Transverse colon (tissue), 4 donors: ENCODE data around the gene GRXCR2. TPM values are rescaled to one million over a fixed set of nuclear protein-coding genes. Genes with fewer than 3 reads are reported as not detected.

Experiments used
- DNase-seq: peaks from one replicate; pipeline ENCODE4 v3.0.0-alpha.2; 2019
- H3K27ac ChIP-seq, 4 donors: fragments of 200-600 bp; sonication (generic); 2 replicates each; pipeline ENCODE4 v1.5.1; 2016 to 2018; ENCODE audit warnings: inconsistent platforms in 4 of 4
- H3K27me3 ChIP-seq: fragments of 200-600 bp; sonication (generic); 2 replicates; pipeline ENCODE4 v1.5.1; 2017; ENCODE audit warnings: inconsistent platforms
- H3K36me3 ChIP-seq, 4 donors: fragments of 200-600 bp; sonication (generic); 2 replicates each; pipeline ENCODE4 v1.5.1; 2017 to 2019; ENCODE audit warnings: inconsistent platforms in 4 of 4
- H3K4me1 ChIP-seq, 4 donors: fragments of 200-600 bp; sonication (generic); 2 replicates each; pipeline ENCODE4 v1.5.1; 2017 to 2020; ENCODE audit warnings: inconsistent platforms in 4 of 4
- H3K4me3 ChIP-seq, 4 donors: fragments of 200-600 bp; sonication (generic); 1 replicate in 1 of 4; 2 replicates in 3 of 4; pipeline versions ENCODE4 v1.5.1 to v1.6.1; 2017 to 2019; ENCODE audit warnings: inconsistent platforms in 4 of 4
- H3K9me3 ChIP-seq, 2 donors: fragments of 200-600 bp; sonication (generic); 2 replicates each; pipeline ENCODE4 v1.5.1; 2017 to 2019; ENCODE audit warnings: inconsistent platforms in 2 of 2
- EP300 ChIP-seq: sonication (generic); formaldehyde crosslinking; IDR thresholded peaks from one replicate; pipeline ENCODE4 v1.6.1; 2017; ENCODE audit warnings: antibody characterized with exemption, low read depth
- POLR2A ChIP-seq: fragments of 450-650 bp; IDR thresholded peaks from one replicate; pipeline ENCODE4 v1.6.1; 2016; ENCODE audit warnings: antibody characterized with exemption, mild to moderate bottlenecking, moderate library complexity
- POLR2AphosphoS5 ChIP-seq, 3 donors: sonication (generic); formaldehyde crosslinking; IDR thresholded peaks; one replicate each; pipeline ENCODE4 v1.6.1; 2016; ENCODE audit warnings: antibody characterized with exemption in 3 of 3
- WGBS, 2 donors: methylation state at CpG; one replicate each; pipeline ENCODE4 v1.1.5; 2018; ENCODE audit warnings: low coverage in 1 of 2; 5-methylcytosine and 5-hydroxymethylcytosine counted together
- in situ Hi-C, 4 donors: fragments of 200-750 bp; cut with MboI; loops; one replicate each; pipeline versions ENCODE4 v1.15.0 to v1.15.1; 2017; ENCODE audit warnings: low sequenced_read_pairs in 3 of 4, low pct_ligation_motif_present in 1 of 4, low pct_unique_long_range_greater_than_20kb in 1 of 4
- intact Hi-C: fragments of 100-400 bp; cut with DNase I; formaldehyde crosslinking; loops from one replicate; pipeline ENCODE4 v1.15.1; 2023; ENCODE audit warnings: low total_unique reads
- total RNA-seq, 4 donors: library from RNA; depleted of rRNA; stranded (reverse); fragments of >200 nt; gene quantifications; one replicate each; pipeline ENCODE4 v1.1.0, GENCODE V29; 2016
- TF ChIP-seq, protein P1 (sequence below), 5 experiments: fragments of 200-600 bp in 3 of 5; fragments of 450-650 bp in 2 of 5; sonication (generic) in 3 of 5; IDR thresholded peaks; 1 replicate in 2 of 5; 2 replicates in 3 of 5; pipeline ENCODE4 v1.5.1; 2016 to 2017; ENCODE audit warnings: antibody characterized with exemption in 5 of 5, inconsistent platforms in 3 of 5, mild to moderate bottlenecking in 2 of 5, moderate library complexity in 1 of 5

Gene GRXCR2
- total RNA-seq, 4 donors from 2014 or later, result not detected

DNA sequence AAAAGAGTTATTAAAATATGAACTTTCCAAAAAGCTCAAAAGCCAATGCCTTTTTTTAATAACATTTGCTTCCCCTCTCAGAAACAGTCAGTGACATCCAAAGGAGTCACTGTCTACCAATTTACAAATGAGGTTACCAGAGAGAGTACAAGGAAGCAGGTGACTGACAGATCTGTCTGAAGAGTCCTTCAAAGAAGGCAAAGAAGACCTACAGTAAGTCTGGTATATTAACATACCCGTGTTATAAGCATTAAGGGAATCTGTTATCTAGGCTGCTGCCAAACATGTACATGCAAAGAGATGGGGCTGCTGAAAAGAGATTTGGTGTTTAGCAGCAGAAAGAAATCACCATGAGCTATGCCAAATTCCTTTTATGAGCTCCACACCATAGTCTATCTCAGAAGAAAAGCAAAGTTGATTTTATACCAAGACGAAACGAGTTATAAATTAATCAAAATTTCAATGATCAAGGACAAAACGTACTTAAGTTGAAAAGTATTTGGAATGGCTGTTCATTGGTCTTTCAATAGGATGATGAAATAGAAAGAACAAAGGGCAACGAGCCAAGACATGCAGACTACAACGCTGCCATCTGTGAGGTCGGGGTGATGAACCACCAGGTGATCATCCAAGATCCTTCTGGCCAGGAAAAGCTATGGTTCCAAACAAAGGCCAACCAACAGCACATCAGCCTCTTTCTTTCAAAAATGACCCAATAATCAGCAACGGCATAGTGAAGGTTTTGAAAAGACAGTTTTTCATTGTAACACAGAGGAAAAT is 45.7 kb downstream of the GRXCR2 start:
- no peak for TF ChIP-seq POLR2A
- Histone ChIP-seq H3K4me1 (peaks cover 0 to 34% (median 17%) of the 10 kb centered on the region in 4 donors), H3K27me3 (no peaks in the 10 kb centered on the region), H3K4me3 (no peak overlapping the region), H3K27ac (no peak overlapping the region), H3K36me3 (no peaks in the 10 kb centered on the region), H3K9me3 (no peaks in the 10 kb centered on the region)
- DNase-seq, result no peak
- in situ Hi-C loops (loop anchor here in 1 of 4 donors (25.0 kb wide), 1 partner anchor 1615 kb away; no protein-coding TSS in a partner anchor), intact Hi-C loops (no loop called here)
- 59 to 73% methylated on average over 6 to 8 of the region's 8 CpGs for WGBS, 2 donors

DNA sequence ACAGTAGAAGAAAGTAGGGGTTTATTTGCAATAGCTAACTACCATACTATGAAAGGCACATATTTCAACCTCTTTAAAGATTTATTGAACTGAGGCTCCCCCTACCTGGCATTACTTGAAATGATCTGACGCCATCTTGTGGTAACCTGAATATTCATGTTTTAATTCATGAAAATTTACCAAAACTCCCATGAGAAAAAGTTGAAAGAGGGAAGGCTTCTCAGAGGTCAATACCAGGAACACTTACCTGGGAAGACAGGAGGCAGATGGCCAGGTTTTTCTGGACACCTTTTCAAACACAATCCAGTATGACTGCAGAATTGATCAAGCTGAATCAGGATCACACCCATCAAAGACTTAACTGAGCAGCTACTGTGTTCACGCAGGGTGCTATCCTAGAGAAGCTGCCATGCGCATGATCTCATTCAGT is 47.0 kb downstream of the GRXCR2 start:
- Histone ChIP-seq H3K27me3 (no peaks in the 10 kb centered on the region), H3K27ac (no peak overlapping the region), H3K4me1 (peaks cover 0 to 29% (median 12%) of the 10 kb centered on the region in 4 donors), H3K36me3 (no peaks in the 10 kb centered on the region), H3K9me3 (no peaks in the 10 kb centered on the region), H3K4me3 (no peak overlapping the region)
- TF ChIP-seq, protein P1, sequence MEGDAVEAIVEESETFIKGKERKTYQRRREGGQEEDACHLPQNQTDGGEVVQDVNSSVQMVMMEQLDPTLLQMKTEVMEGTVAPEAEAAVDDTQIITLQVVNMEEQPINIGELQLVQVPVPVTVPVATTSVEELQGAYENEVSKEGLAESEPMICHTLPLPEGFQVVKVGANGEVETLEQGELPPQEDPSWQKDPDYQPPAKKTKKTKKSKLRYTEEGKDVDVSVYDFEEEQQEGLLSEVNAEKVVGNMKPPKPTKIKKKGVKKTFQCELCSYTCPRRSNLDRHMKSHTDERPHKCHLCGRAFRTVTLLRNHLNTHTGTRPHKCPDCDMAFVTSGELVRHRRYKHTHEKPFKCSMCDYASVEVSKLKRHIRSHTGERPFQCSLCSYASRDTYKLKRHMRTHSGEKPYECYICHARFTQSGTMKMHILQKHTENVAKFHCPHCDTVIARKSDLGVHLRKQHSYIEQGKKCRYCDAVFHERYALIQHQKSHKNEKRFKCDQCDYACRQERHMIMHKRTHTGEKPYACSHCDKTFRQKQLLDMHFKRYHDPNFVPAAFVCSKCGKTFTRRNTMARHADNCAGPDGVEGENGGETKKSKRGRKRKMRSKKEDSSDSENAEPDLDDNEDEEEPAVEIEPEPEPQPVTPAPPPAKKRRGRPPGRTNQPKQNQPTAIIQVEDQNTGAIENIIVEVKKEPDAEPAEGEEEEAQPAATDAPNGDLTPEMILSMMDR (IDR thresholded peaks at IDR 0.05), result peak; percentile 63 to 74 (median 71)
- no peak for TF ChIP-seq POLR2A
- intact Hi-C loops, result no loop called here
- 67 to 69% methylated on average over 3 of the region's 3 CpGs for whole genome bisulfite sequencing, 2 donors
- no peak for DNase-seq
- in situ Hi-C loops, result loop anchor here in 1 of 4 donors (25.0 kb wide), 1 partner anchor 1613 kb away; no protein-coding TSS in a partner anchor

DNA sequence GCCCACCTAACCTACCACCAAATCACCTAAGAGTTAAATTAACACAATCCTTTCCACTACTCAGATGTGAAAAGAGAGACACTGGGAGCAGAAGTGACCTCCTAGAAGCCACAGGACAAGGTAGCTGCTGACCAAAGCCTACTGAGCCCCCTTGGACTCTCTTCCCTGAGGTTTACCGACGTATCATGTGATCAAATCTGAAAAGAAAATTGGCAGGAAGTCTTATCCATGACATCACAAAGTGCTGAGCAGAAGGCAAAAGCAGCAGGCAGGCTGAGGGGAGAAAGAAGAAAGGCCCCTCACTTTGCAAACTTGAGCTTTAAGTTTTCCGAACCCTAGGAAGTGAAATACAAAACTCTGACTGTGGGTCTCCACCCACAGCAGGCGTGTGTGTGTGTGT is 48.8 kb downstream of the GRXCR2 start:
- no peaks in the 10 kb centered on the region for H3K9me3 ChIP-seq
- no peak overlapping the region for H3K27ac ChIP-seq
- no peaks in the 10 kb centered on the region for H3K36me3 ChIP-seq
- H3K4me1 ChIP-seq, result peaks cover 0 to 11% (median 1%) of the 10 kb centered on the region in 4 donors
- no peak for TF ChIP-seq POLR2AphosphoS5 (IDR thresholded peaks at IDR 0.05)
- TF ChIP-seq, protein P1 (IDR thresholded peaks at IDR 0.05), result no peak
- no peak overlapping the region for H3K4me3 ChIP-seq
- intact Hi-C loops (no loop called here), in situ Hi-C loops (no loop called here)
- 45 to 75% methylated on average over 2 to 4 of the region's 4 CpGs for WGBS, 2 donors
- no peaks in the 10 kb centered on the region for H3K27me3 ChIP-seq
- DNase-seq, result no peak

DNA sequence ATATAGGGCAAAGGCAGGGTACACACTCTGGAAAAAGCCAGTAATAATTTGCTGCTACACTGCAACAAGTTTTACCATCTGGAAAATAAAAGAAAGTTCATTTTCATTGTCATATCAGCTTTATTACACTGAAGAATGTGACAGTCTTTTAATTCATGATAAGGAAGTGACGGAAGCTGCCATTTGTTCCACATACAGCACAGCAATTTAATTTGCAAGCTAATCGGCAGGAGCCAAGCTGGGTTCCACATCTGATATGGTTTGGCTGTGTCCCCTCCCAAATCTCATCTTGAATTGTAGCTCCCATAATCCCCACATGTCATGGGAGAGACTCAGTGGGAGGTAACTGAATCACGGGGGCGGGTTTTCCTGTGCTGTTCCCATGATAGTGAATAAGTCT is 54.2 kb downstream of the GRXCR2 start:
- 63 to 81% methylated on average over 2 to 4 of the region's 4 CpGs for WGBS, 2 donors
- H3K36me3 ChIP-seq, result peaks cover 0 to 14% (median 5%) of the 10 kb centered on the region in 4 donors
- H3K4me3 ChIP-seq, result no peak overlapping the region
- H3K4me1 ChIP-seq, result no peaks in the 10 kb centered on the region
- TF ChIP-seq POLR2A, result no peak
- TF ChIP-seq EP300, result no peak
- TF ChIP-seq, protein P1 (IDR thresholded peaks at IDR 0.05), result no peak
- TF ChIP-seq POLR2AphosphoS5 (IDR thresholded peaks at IDR 0.05), result no peak
- DNase-seq, result no peak
- in situ Hi-C loops (no loop called here), intact Hi-C loops (no loop called here)
- no peaks in the 10 kb centered on the region for H3K27me3 ChIP-seq
- H3K27ac ChIP-seq, result peak overlapping the region in 1 of 4 donors; percentile 9
- H3K9me3 ChIP-seq, result no peaks in the 10 kb centered on the region
